Stimulated activated CD4-positive, alpha-beta T cell treated with anti-CD3 and anti-CD28 coated beads, Interleukin-4, amount 100 ng/mL, for 1 hour (primary cell): ENCODE data around the gene CACNA2D1.
"Not testable (repeated sequence)": the region's sequence is repeated elsewhere in the genome, so short reads cannot be mapped to it uniquely, and the experiment has no call there.

Experiments
- DNase-seq: peaks from one replicate; pipeline ENCODE4 v3.0.0-alpha.2; 2020

The CACNA2D1 gene

DNA sequence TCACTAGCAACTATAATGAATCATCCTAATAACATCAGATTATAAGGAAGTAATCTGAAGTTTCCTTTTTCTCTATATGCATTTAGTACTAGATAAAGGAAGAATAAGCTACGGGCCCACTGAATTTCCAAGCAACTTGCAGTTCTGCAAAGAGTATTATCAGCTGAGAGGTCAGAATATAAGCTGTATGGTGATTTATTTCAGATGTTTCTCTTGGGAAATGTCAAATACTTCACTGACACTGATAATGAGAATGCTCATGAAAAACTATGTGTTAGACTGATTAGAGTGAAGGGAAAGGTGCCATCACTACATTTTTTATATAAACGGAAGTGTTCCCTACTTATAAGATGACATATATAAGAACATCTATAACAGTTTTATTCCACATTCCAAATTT is 422.5 kb downstream of the CACNA2D1 start:
- no peak for DNase-seq

DNA sequence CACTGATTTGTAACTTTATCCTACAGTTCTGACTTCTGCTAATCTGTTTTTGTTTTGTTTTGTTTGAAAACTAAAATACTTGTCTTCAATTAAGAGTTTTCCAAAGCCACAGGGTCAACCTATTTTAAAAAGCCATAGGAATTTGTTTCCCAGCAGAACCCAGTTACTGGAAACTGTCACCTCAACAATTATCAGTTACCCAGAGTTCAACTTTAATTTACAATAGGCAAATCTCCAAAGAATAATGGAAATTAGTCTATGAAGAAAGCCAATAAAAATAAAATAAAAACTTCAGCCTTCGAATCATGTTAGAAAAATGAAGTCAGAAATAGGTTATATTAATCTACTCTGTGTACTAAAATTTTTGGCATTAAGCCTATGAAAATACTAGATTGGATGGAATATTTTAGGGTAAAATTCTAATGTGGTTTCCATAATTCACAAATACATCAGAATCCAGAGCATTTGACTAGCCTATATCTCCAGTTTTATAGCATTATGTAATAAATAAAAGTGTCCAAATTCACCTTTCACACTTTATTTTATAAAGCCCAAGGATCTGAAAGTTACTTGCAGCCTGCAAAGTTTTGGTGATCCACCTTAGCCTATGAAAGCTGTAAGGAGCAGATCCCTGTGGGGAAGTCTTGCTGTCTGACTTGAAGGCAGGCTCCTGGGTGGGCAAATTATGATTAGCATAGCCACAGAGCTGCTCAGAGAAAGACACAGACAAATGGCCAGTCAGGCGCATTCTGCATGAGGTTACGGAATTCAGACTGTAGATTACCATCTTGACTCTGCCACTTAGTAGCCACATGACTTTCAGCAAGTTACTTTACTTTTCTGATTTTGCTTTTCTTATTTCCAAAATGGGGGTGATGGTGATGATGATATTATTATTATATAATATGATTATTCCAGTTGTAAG is 423.8 kb downstream of the CACNA2D1 start:
- DNase-seq, result no peak

DNA sequence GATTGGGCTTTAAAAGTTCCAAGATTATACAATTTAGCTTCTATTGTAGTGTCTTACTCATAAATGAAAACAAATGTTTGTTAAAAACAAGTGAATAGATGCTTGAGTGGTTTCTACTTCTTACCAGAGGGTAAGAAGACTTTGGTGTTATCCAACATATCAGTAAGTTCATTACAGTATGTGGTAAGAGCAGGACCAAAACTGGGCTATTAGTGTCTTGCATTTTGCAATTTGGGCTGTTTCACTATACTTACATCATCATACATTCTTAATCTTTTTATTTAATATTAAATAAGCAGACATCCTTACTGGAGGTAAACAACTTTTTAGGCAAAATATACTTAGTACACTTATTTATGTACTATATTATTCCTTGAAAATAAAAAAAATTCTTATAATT is 425.4 kb downstream of the CACNA2D1 start:
- DNase-seq, result no peak

DNA sequence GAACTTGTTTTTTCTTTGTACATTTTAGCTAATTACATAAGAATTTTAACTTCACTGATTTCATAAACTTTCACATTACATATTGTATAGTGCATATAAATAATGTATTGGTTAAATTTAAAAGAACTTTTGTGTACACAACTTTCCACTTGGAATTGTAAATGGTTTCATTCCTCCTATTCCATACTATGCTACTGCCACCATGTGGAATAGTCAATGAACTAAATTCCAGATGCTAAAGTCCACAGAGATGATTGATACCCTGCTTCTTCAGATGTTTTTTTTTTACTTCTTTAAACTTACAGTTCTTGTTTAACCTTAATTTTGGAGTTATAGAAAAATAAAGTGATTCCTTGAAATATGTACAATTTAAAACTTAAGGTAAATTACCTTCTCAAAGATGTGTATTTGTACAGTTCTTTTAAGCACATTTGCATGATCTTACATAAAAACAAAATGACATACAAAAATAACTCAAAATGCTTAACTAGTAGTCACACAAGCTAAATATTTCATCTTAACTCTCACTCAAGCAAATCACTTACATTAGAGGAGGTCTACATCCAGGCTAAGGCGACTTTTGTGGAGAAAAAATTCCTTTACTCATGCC is 426.1 kb downstream of the CACNA2D1 start:
- DNase-seq, result no peak

DNA sequence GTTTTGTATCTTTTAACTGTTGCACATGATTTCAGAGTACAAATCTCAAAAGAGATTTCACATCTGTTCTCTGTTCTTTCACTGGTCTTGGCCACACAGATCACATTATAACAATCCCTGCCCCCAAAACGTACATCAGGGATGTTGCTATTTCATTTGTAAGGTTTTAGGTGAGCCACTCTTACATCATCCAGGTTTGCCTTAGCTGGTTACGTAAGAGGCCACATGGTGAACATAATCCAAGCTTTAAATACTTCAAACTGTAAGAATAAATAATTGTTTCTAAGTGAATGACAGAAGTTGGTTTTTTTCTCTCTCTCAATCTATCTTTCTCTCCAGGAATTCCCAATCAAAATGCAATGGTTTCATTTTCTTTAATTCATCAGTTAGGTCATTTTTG is 427.8 kb downstream of the CACNA2D1 start:
- DNase-seq, result no peak

DNA sequence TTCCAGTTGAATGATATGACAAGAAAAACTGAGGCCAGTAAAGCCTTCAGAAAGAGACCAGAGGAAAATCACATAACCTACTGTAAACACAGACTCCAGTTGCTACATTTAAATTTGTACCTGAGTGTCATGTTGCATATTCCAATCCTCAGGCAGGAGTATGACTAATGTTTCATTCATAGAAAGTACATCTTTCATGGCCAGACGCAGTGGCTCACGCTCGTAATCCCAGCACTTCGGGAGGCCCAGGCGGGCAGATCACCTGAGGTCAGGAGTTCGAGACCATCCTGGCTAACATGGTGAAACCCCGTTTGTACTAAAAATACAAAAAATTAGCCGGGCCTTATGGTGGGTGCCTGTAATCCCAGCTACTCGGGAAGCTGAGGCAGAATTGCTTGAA is 429.0 kb downstream of the CACNA2D1 start:
- not testable (repeated sequence) for DNase-seq

DNA sequence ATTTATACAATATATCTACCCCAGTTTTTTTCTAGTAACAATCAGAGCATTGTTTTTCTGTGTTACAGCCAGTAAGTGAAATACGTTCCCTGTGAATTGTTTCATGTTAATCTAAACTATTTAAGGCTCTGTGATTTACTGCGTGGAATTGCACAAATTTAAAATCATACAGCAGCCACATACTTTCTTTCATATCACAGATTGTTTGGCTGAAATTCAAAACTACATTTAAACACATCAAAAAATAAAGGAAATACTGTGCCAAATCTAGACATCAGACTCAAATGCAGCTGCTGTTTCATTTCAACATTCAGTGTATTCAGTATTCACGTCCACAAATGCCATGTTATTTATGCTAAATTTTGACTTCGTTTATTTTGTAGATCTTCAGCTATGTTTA is 431.1 kb downstream of the CACNA2D1 start:
- DNase-seq, result no peak

DNA sequence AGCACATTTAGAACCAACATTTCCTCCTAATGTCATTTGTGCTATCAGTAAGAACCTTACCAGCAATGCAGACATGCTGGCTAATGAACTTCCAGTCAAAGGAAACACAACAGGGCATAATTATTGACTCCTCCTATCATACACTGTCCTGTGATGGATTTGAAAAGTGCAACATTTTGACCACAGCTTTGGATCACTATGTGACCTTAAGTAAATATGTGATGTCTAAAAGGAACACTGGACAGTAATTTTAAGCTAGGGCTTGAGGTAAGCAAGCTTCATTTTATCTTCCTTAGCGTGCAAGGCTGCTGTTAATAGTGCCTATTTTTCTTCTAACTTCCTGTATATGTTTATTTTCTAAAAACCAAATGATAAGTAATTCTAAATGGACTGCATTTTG is 433.2 kb downstream of the CACNA2D1 start:
- DNase-seq, result no peak

DNA sequence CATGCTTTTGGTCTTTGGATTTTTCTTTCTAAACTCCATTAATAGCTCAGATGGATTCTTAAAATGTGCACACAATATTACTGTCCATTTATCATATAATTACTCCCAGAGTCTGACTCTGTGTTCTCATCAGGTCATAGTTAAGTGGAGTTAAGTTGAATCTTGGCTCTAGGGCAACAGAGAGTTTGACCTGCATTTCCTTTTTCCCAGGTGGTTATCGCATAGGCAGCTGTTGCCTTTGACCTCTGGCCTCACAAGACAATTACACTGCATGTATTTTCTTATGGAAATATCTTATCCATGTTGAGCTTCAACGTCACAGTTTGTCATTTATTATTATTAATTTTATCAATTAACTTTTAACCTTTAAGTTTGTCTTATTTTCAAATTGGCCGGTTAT is 436.3 kb downstream of the CACNA2D1 start:
- DNase-seq, result no peak

DNA sequence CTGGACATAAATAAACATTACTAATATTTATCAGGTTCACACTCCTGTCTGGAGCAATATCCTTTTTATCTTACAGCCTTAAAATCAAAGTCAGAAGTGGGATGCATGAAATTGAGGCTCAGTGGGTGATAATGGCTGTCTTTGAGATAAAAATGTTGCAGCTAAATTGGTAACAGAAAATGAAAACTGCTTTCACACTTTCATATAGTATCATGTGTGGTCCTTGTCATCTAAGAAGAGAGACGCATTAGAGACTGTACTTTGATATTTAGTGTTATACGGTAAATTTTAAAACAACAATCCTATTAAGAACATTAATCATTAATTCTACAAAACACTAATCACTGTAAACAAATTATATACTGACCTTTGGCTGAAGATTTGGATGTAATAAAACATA is 438.5 kb downstream of the CACNA2D1 start:
- DNase-seq, result no peak

DNA sequence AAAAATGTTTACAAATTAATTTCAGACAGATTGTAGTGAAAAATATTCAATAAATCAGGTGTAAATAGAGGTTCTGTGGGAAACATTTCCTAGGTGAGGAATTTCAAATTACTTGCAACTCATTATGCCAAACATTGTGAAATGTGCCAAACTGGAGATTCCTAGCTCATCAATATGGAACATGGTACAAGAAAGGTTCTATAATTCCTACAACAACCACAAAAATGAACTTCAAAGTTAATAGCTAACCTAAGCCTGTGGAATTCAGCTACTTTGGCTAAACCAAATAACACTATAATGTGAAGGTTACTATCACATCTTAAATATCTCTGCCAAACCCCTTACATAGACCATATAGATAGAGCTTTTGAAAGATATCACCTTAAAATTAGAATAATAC is 450.4 kb downstream of the CACNA2D1 start:
- DNase-seq, result no peak

DNA sequence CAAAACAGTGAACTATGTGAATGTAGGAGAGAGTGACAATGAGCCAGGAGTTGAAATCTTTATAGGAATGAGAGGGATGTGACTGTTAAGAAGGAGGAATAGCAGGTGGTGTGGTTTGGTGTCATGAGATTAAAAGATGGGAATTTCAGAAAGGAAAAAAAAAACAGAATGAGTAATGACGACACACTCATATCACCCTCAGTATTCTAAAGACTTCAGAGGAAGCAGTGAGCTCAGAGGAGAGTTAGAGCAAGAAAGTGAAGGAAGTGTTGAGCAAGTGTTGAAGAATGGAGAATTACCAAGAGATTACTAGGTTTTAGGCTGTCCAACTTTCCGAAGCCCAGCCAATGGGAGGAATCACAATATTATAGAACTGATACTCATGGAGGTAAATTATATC is 453.2 kb downstream of the CACNA2D1 start:
- DNase-seq, result no peak

DNA sequence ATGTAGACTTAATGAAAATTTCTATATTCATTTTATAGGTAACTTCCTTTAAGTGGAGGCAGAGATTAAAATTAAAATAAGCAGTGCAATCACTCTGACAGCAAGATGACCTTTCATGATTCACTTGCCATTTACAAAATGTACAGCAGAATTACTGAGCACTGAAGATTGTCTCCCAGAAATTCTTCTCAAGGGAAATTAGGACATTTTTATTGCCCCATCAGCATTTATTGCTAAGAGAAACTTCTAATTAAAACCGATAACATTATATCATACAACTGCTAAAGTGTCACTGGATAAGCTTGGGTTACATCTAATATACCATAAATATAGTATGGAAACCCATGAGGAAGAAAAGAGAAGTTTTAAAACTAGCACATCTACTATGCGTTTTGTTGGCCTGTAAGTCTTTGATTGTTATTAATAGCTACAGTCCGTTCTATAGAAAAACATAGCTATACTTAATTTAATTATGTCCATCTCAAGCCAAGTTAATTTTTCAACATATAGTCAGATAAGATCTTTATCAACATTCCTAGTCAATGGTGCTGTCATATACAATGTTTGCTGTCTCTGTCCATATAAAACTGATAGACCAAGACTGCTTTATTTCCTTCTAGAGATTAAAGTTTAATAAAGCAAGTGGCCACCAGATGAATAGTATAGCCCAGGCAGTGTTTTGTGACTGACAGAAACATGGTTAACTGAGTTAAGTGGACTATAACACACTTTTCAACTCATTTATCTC is 456.7 kb downstream of the CACNA2D1 start:
- no peak for DNase-seq

DNA sequence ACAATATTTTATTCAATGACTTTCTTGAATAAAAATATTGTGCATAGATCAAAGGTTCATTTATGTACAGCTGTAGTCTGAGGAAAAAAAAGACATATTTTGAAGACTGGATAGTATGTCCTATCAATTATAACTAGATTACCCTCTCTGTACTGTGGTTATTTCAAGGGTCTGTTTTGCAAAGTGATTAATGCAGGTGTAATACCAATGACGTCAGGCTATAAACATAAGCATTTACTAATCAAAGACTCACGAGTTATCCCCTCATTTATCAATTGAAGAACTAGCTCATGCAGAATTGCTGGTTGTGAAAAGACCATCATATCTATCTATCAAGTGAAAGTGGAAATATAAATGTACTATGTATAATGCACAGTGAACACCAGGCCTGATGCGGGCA is 460.2 kb downstream of the CACNA2D1 start:
- DNase-seq, result no peak

DNA sequence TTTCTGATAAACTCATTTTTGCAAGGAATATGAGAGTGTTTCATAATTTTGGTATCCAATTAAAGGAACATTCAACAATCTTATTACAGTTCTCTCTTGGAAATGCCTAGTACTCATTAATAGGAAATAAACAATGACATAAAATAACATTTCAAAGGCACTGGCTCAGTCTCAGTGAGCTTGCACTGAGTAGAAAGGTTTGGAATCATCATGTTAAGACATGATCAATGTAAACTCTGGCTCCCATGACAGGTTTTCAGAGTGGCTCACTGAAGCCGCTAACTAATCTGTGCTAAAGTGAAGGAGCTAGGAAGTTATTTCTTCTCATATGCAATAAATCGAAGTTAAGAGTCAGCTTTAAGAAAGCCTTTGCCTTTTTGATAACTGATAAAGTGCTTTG is 470.5 kb downstream of the CACNA2D1 start:
- no peak for DNase-seq

DNA sequence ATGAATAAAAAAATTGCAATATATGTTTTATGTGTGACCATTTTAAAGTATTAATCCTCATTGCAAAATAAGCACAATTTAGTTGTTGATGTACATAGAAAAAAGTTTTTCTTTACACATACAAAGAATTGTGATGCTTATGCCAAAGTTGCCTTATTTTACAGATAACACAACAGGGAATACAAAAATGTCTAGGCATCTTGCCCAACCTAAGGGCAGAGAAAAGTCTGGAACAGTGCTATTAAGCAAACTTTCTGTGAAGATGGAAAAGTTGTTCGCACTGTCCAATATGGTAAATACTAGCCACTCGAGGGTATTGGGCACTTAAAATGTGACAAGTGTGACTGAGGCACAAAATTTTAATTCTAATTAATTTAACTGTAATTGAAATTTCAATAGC is 483.6 kb downstream of the CACNA2D1 start:
- DNase-seq, result no peak

DNA sequence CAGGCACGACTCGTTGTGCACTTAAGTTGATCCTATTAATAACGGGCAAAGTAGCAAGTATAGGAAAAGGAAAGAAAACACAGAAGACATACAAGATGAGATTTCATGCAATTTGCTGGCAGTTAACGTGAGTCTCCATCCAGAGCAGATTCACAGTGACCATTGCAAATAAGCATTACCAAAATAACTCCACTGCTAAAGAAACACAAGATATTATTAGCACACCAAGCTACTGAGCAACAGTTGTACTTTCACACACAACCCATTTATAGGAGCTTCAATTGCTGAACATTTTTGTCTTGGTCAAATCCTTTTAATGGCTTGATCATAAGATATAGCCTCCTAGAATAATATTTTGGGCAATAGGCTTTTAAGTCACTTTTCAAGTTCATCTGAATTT is 486.1 kb downstream of the CACNA2D1 start:
- DNase-seq, result no peak

DNA sequence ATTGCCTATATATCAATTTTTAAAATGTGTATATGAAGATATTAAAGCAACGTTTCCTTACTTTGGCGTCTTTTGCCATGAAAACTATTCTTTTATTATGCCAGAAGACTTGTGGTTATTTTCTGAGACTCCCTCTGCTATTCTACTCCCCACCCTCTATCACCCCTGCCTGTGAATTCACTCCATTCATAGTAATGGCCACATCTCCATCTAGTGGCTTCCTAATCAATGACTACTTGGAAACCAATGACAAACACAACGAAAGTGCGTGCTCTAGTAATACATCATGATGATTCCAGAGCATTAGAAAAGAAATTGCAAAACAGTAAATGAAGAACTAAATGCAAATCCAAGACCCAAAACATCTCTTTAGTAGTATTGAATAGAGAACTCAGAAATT is 487.1 kb downstream of the CACNA2D1 start:
- DNase-seq, result no peak

DNA sequence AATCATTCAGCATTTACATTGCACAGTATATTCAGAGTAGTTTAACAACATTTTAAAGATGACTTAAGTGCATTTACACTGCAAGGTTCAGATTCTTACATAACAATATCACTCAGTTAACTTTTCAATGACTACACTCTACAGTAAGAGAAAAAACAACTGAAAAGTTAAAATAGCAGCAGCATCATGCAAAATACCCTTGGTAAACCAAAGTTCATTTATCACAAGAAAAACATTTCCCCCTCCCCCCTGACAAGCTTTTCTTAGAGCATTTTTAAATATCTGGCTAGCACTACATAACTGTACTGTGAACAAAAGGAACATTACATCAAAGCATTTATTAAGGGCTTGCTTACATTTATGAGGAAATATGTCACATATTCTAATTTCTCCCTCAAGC is 494.3 kb downstream of the CACNA2D1 start:
- no peak for DNase-seq

DNA sequence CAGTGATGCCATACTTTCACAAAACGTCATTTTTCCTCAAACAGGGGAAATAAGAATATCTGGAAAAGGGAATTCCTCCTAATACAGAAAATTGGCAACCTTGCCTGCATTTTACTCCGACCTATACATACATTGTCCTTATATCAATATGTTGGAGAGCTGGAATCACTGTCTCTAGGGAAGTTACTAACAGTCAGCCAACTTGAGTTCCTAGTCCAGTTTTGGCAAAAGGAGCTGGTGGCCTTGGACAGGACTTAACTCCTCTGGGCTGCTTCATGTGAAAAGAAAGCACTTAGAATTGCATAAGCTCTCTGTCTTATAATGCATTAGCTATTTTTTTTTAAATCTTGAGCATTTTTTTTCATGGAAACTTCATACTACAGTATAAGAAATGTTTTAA is 499.5 kb downstream of the CACNA2D1 start:
- DNase-seq, result no peak

DNA sequence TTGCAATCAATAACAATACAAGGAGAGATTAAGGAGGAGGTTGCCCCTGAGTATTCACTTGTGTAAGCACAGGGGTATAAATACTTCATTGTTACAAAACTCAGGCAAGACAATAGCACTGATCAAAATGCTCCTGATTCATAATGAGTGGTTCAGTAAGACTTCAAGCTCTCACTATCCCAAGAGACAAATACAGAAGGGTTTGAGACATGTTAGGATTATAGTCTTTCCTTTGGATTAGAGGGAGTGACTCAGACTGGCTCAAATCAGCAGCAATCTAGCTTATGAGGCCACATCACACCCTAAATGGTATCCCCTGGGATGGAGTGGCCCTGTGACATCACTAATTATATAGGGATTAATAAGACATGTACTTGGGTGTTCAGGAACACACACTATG is 506.5 kb downstream of the CACNA2D1 start:
- DNase-seq, result no peak

DNA sequence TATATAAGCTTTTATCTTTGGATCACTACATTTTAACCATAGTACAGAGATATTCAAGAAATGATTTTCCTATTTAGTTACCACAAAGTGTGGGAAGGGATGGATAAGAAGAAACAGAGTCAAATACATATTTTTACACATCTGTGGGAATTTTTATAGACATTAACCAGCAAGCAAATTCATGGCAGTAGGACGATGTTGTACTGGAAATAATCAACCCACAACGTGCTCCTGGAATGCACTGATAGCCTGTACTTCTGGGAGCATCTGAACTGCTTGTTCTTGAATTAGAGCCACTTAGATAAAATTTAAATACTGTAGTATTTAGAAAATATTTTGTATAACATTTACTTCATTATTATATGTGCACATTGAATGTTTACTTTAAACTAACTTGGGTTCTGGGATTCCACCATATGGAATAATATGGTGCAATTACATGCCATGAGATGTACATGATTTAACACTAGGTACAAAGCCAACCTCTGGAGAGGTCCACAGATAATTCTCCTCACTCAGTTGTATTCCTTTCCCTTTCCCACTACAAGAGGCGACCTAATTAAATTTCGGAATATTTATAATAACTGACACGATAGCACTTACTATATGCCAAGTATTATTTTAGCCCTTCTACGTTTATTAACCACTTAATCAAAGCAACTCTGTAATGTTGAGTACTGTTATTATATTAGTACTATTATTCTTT is 508.8 kb downstream of the CACNA2D1 start:
- DNase-seq, result no peak

DNA sequence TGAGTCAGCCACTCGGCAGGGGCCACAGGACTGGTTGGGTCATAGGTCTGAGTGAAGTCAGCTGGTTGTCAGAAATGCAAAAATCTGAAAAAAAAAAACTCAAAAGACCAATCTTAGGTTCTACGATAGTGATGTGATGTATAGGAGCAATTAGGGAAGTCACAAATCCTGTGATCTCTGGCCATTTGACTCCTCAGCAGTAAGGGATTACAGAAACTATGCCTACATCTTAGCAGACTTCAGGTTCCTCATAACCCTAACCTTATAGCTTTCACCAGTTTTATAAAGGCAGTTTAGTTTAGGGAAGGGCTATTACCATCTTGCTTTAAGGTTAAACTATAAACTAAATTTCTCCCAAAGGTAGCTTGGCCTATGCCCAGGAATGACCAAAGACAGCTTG is 510.6 kb downstream of the CACNA2D1 start:
- no peak for DNase-seq
